HG02798 (cell line): ENCODE data around the gene LIN28B.
"Not testable (repeated sequence)": the region's sequence is repeated elsewhere in the genome, so short reads cannot be mapped to it uniquely, and the experiment has no call there.

Experiments
- ATAC-seq: cut with Tn5 transposase; IDR thresholded peaks from one replicate; pipeline ENCODE4 v1.9.1; 2021; ENCODE audit warnings: mild to moderate bottlenecking; ENCODE audit not compliant: unreplicated experiment, poor library complexity

Gene LIN28B

DNA sequence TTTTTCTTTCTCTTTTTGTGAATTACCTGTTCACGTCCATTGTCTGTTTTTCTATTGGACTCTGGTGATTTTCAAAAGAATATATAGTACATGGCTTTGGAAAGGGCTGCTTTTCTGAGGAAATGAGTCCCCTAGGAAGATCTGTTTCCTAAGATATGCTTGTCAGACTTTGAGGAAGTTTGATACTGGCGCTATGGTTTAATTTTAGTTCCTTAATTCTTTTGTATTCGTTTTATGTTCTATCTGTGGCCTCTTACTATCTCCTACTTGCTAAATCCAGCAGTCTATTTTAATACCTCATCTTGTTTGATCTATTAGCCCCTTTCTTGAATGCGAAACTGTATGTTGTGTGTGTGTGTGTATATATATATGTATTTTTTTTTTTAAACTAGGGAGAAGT, 101.9 kb downstream of the LIN28B start:
- ATAC-seq, result no peak

DNA sequence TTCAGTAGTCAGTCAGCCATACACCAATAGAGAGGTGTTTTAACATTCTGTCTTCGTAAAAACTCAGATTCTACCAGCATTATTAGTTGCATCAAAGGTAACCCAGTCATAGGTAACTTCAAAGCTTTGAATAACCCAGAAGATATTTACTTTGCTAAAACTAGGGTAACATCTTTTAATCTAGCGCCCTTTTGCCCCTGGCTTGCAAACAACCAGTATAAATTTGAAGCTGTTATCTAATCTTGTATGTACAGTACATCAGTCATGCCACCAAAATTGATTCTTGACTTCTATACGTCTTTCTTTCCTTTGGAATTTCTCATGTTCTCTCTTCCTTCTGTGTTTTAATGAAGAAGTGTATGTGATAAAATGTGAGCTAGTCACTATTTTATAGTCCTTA, 109.3 kb downstream of the LIN28B start:
- ATAC-seq, result no peak

DNA sequence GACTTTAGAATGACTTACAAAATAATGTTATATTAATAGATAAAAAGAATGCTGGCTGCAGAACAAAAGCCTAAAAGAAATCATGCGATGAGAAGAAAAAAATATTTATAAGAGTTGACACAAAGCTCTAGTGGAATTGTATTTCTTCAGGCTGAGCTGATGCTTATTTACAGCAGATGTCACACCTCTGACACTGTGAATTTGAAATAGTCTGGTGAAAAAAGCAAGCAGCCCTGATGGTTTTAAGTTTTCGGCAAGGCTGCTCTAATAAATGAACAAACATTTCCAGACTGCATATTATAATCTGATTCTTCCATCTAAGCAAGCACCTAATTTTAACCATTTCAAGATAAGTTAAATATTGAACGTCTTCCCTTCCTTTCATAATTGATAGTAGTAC, 109.9 kb downstream of the LIN28B start:
- ATAC-seq, result no peak

DNA sequence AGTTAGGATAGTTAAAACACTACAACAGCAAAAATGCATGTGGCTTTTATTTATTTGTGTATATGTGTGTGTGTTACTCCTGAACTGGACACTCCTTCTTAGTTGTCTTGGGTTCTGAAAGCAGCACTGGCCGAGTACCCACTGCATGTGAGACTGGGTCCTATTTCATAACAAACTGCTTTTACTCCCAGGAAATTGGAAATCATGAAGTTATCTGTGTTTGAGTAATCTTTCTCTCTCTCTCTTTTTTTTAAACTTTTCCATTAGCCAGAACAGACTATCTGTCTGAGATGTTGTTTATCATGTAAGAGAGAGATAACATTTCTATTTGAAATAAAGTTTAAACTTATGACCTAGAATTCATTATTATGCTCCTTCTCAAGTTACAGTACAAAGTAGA, 110.4 kb downstream of the LIN28B start:
- ATAC-seq, result no peak

GRCh38 chr6:105068407-105068806, 111.5 kb downstream of the LIN28B start:
- no peak for ATAC-seq

DNA sequence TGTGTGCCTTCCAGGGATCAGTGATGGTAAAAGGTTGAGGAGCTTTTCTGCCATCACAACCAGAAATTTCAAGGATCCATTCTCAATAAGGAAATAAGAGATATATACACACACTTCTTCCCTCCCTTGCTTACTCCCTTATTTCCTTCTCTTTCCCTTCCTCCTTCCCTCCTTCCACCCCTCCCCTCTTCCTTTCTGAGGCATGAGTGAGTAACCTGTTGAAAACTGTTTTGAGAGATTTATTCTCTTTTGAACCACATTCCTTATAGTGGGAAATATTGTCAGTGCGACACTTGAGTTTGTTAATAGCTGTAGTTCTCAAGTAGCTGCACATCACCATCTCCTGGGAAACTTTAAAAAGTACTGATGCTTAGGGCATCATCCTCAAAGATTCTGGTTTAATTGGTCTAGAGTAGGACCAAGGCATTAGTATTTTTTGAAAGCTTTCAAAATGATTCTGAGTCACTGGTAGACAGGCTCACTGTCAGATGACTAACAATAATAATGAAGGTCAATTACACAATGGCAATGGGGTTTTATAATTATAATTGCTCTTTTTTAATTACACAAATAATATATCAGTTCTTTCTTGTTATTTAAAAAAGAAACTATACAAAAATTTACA, 113.0 kb downstream of the LIN28B start:
- no peak for ATAC-seq

- ATAC-seq, result no peak
Observed at GRCh38 chr6:105072798-105073199, 115.9 kb downstream of the LIN28B start.

DNA sequence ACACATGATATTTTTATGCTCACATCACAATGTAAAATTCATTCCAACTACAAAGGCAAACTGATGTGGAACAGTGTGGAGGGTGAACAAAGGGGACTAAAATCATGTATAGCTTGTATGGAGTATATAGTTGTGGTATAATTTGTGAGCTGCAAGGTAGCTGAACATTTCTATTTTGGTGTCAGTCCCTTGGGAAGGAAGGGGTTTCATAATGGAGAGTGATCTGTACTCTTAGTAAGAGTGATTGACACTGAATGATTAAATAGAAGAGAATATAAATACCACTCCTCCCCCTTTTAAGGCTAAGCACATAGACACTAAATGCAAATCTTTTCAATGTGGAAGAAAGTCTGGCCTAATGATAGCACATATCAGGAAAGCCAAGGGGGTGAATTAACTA, 118.3 kb downstream of the LIN28B start:
- ATAC-seq, result no peak

GRCh38 chr6:105076418-105076817, 119.5 kb downstream of the LIN28B start:
- ATAC-seq, result not testable (repeated sequence)

GRCh38 chr6:105077596-105078385, 120.9 kb downstream of the LIN28B start:
- no peak for ATAC-seq

- no peak for ATAC-seq
Observed at GRCh38 chr6:105078386-105078708, 121.4 kb downstream of the LIN28B start.

GRCh38 chr6:105080279-105080678, 123.4 kb downstream of the LIN28B start:
- ATAC-seq, result no peak

GRCh38 chr6:105081662-105082061, 124.8 kb downstream of the LIN28B start:
- not testable (repeated sequence) for ATAC-seq

GRCh38 chr6:105087571-105088211, 130.8 kb downstream of the LIN28B start:
- peak; percentile 84 for ATAC-seq

- ATAC-seq, result no peak
Observed at GRCh38 chr6:105091140-105091829, 134.4 kb downstream of the LIN28B start.

- no peak for ATAC-seq
Observed at GRCh38 chr6:105094133-105094640, 137.3 kb downstream of the LIN28B start.

DNA sequence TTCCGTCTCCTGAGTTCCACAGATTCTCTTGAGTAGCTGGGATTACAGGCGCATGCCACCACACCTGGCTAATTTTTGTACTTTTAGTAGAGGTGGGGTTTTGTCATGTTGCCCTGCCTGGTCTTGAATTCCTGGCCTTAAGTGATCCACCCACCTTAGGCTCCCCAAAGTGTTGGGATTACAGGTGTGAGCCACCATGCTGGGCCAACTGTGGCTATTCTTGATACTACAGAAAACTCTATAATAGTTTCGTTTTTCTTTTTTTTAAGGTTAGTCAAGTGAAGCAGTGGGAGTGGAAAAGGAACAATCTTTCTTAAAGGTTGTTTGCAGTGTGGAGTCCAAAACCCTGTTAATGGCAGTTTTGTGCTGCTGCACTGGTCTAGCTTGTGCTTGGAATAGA, 138.2 kb downstream of the LIN28B start:
- ATAC-seq, result no peak

DNA sequence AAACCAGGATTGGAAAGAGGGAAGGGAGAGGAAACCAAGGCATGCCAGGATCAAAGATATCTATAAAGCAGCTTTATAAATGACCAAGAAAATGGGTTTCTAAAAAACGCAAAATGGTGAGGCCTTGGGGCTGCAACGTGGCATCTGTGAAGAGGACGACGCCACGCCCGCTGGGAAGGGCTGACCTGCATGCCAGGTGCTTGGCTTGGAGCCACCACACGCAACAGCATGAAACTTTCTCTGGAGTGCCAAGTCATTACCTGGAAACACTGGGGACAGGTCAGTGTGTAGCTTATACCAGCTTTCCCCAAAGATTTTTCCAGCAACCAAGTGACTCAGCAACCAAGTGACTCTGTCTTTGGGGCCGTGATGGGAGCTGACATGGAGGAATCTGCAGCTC, 140.4 kb downstream of the LIN28B start:
- no peak for ATAC-seq

GRCh38 chr6:105099371-105099770, 142.5 kb downstream of the LIN28B start:
- ATAC-seq, result no peak

GRCh38 chr6:105102186-105102585, 145.3 kb downstream of the LIN28B start:
- no peak for ATAC-seq

DNA sequence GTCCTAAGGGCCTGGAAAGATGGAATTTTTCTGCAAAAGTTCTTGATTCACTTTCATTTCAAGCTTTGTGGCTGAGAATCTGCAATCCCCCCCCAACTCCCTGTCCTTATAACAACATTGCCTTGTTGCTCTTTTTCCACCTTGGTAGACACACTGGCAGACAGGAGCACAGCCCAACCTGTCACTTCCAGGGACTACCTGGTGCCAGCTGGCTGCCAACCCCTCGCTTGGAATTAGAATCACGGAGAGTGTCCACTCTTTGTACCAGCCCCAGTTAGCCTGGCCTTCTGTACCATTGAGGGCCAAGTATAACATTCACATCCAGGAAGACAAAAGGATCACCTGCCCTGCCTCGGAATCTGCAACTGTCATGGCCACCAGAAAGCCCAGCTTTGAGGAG, 148.2 kb downstream of the LIN28B start:
- ATAC-seq, result no peak
